ENCODE data around the gene HTR7.
A peak's percentile ranks its signal among the peaks of the same experiment; 100 is the strongest.

GRCh38 chr10:90787393-90788198, 70.2 kb downstream of the HTR7 start:
- no peak for TF ChIP-seq EZH2 (IDR thresholded peaks at IDR 0.05; ENCODE audit: low read length)
- TF ChIP-seq CTCF (optimal IDR thresholded peaks at IDR 0.05 in 1 of 3, IDR thresholded peaks at IDR 0.05 in 1 of 3, conservative IDR thresholded peaks at IDR 0.05 in 1 of 3; ENCODE audit: extremely low read depth in 1 of 3, insufficient read depth in 2 of 3, low read length in 3 of 3), result peak; percentile 79 to 83 (median 83)
